ENCODE results near the gene TAL1.

TAL1 gene

GRCh38 chr1:47186267-47187185 lies 45.5 kb downstream of the TAL1 start:
- no peak for DNase-seq

GRCh38 chr1:47184822-47185677 lies 47.0 kb downstream of the TAL1 start:
- no peak for DNase-seq

- DNase-seq, result no peak
Measured at GRCh38 chr1:47184090-47184821, 47.8 kb downstream of the TAL1 start.

GRCh38 chr1:47183308-47184089 lies 48.5 kb downstream of the TAL1 start:
- DNase-seq, result no peak

GRCh38 chr1:47182676-47183235 lies 49.3 kb downstream of the TAL1 start:
- no peak for DNase-seq

GRCh38 chr1:47181955-47182675 lies 49.9 kb downstream of the TAL1 start:
- DNase-seq, result no peak

- DNase-seq, result no peak
Measured at GRCh38 chr1:47181095-47181954, 50.7 kb downstream of the TAL1 start.

- no peak for DNase-seq
Measured at GRCh38 chr1:47180603-47181094, 51.4 kb downstream of the TAL1 start.

GRCh38 chr1:47179988-47180563 lies 51.9 kb downstream of the TAL1 start:
- no peak for DNase-seq

- DNase-seq, result peak; percentile 91
Measured at GRCh38 chr1:47179017-47179987, 52.7 kb downstream of the TAL1 start.

DNA sequence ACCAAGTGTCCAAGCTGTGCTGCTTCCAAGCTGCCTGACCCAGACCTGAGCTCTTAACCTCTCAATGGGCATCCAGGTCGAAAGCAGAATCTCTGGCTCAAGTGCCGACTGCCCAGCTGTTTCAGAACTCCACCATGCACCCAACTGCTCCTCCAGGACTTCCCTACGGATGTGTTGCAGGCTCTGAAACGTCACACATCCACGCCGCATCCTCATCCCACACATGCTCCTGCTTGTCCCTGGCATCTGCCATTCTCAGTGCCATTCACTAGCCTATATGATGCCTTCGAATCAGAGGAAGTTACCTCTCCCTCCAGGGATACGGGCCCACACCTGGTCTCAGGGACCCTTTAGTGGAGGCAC lies 53.4 kb downstream of the TAL1 start:
- no peak for DNase-seq

DNA sequence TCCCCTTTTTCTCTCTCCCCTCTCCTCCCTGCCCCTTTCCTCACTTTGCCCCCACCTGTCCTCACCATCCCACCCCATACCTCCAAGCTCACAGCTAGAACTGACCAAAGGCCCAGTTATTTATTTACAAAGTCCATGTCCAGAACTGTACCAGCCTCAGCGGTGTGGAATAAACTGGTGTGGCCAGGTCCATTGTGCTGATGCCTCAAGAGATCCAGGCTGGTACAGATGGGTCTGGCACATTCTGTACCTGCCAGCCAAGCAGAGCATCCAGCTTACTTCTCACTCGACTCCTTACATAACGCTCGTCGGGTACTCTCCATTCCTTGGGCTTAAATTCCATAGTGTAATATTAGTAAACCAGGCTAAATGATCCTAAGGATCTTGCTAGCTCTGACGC lies 54.0 kb downstream of the TAL1 start:
- DNase-seq, result no peak

DNA sequence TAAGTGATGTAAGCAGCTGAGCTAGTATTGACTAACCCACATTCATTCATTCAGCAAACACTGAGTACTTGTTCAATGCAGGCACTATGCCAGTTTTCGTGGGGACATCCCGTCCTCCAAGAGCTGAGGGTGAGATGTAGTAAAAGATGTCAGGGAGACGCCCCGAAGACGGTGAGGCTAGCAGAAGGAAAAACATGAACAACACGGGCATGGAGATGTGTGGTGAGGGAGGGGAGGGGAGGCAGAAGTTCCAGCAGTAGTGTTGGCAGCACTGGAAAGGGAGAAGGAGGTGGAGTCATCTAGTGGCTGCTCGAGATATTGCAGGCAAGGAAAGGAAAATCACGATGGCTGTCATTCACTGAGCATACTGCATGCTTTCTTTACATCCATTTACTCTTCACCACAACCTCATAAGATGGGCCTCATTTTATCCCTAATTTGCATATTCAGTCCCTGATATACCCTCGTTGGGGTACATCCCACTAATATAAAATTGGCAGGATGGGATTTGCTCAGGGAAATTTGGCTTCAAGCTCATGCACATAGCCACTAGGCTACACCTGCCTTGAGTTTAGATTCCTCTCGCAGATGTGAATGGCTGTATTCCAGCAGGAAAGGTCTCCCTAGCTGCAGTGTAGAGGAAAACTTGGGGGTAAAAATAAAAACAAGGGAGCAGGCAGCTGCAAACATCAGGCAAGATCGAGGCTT lies 56.6 kb downstream of the TAL1 start:
- DNase-seq, result no peak

GRCh38 chr1:47174656-47175020 lies 57.4 kb downstream of the TAL1 start:
- no peak for DNase-seq

DNA sequence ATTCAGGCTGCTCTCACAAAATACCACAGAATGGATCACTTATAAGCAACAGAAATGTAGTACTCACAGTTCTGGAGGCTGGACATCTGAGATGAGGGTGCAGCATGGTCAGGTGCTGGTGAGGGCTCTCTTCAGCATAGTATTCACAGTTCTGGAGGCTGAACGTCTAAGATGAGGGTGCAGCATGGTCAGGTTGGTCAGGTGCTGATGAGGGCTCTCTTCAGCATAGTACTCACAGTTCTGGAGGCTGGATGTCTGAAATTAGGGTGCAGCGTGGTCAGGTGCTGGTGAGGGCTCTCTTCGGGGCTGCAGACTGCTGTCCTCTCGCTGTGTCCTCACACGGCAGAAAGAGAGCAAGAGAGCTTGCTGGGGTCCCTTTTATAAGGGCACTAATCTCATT lies 59.2 kb downstream of the TAL1 start:
- DNase-seq, result no peak
